ENCODE measurements around the gene ZBTB24. TPM values are rescaled to one million over a fixed set of nuclear protein-coding genes. Genes with fewer than 3 reads are reported as not detected.
A peak's percentile ranks its signal among the peaks of the same experiment; 100 is the strongest.

Gene ZBTB24
- total and polyA plus RNA-seq, 2 donors from 2014 or later: 3.1 to 12.0 TPM

- no peaks in the 10 kb centered on the region for H3K9me3 ChIP-seq (ENCODE audit: control insufficient read depth in 2 of 3, insufficient read depth in 1 of 3, low read length in 3 of 3)
- H3K36me3 ChIP-seq (ENCODE audit: control insufficient read depth in 2 of 3, insufficient read depth in 3 of 3, low read length in 3 of 3): peaks cover 0 to 3% (median 2%) of the 10 kb centered on the region in 3 donors
- peak in 1 of 5 donors; percentile 78 for DNase-seq
- H3K9ac ChIP-seq (ENCODE audit: low read length in 3 of 3): no peak overlapping the region
- no peak for FAIRE-seq
- no peaks in the 10 kb centered on the region for H3K27me3 ChIP-seq (ENCODE audit: control insufficient read depth, insufficient read depth, low read length)
- no peak overlapping the region for H3K4me3 ChIP-seq (ENCODE audit: low read length in 3 of 3)
- TF ChIP-seq CTCF (IDR thresholded peaks at IDR 0.05; ENCODE audit: borderline replicate concordance, extremely low read depth, insufficient read depth): no peak
- peak overlapping the region in 1 of 2 donors; percentile 3 for H3K27ac ChIP-seq (ENCODE audit: low read depth in 2 of 2, low read length in 2 of 2)
- intact Hi-C loops (cut with DNase I): no loop called here
- H3K4me1 ChIP-seq (ENCODE audit: control insufficient read depth in 2 of 3, insufficient read depth in 2 of 3, low read depth in 1 of 3, low read length in 3 of 3): peaks cover 0 to 15% (median 11%) of the 10 kb centered on the region in 3 donors
These were observed 29.2 kb downstream of the ZBTB24 start for GRCh38 chr6:109453594-109454495.

- Histone ChIP-seq H3K27ac (ENCODE audit: low read depth in 2 of 2, low read length in 2 of 2) (no peak overlapping the region), H3K4me1 (ENCODE audit: control insufficient read depth in 2 of 3, insufficient read depth in 2 of 3, low read depth in 1 of 3, low read length in 3 of 3) (peaks cover 0 to 15% (median 11%) of the 10 kb centered on the region in 3 donors), H3K36me3 (ENCODE audit: control insufficient read depth in 2 of 3, insufficient read depth in 3 of 3, low read length in 3 of 3) (peaks cover 0 to 3% (median 2%) of the 10 kb centered on the region in 3 donors), H3K27me3 (ENCODE audit: control insufficient read depth, insufficient read depth, low read length) (no peaks in the 10 kb centered on the region), H3K9me3 (ENCODE audit: control insufficient read depth in 2 of 3, insufficient read depth in 1 of 3, low read length in 3 of 3) (no peaks in the 10 kb centered on the region), H3K4me3 (ENCODE audit: low read length in 3 of 3) (no peak overlapping the region), H3K9ac (ENCODE audit: low read length in 3 of 3) (no peak overlapping the region)
- DNase-seq (no peak), FAIRE-seq (no peak)
- no peak for TF ChIP-seq CTCF (IDR thresholded peaks at IDR 0.05; ENCODE audit: borderline replicate concordance, extremely low read depth, insufficient read depth)
- intact Hi-C loops (cut with DNase I): no loop called here
These were observed 29.9 kb downstream of the ZBTB24 start for GRCh38 chr6:109453156-109453555.

GRCh38 chr6:109452181-109452580 lies 30.8 kb downstream of the ZBTB24 start:
- no peak overlapping the region for H3K4me3 ChIP-seq (ENCODE audit: low read length in 3 of 3)
- H3K4me1 ChIP-seq (ENCODE audit: control insufficient read depth in 2 of 3, insufficient read depth in 2 of 3, low read depth in 1 of 3, low read length in 3 of 3): peaks cover 0 to 13% (median 5%) of the 10 kb centered on the region in 3 donors
- no peak overlapping the region for H3K27ac ChIP-seq (ENCODE audit: low read depth in 2 of 2, low read length in 2 of 2)
- no peak overlapping the region for H3K9ac ChIP-seq (ENCODE audit: low read length in 3 of 3)
- FAIRE-seq: no peak
- intact Hi-C loops (cut with DNase I): no loop called here
- DNase-seq: no peak
- H3K9me3 ChIP-seq (ENCODE audit: control insufficient read depth in 2 of 3, insufficient read depth in 1 of 3, low read length in 3 of 3): no peaks in the 10 kb centered on the region
- no peak for TF ChIP-seq CTCF (IDR thresholded peaks at IDR 0.05; ENCODE audit: borderline replicate concordance, extremely low read depth, insufficient read depth)
- no peaks in the 10 kb centered on the region for H3K27me3 ChIP-seq (ENCODE audit: control insufficient read depth, insufficient read depth, low read length)
- peaks cover 0 to 3% (median 2%) of the 10 kb centered on the region in 3 donors for H3K36me3 ChIP-seq (ENCODE audit: control insufficient read depth in 2 of 3, insufficient read depth in 3 of 3, low read length in 3 of 3)
